ENCODE data around the gene TRIM69.
A peak's percentile ranks its signal among the peaks of the same experiment; 100 is the strongest.
"Not testable (repeated sequence)": the region's sequence is repeated elsewhere in the genome, so short reads cannot be mapped to it uniquely, and the experiment has no call there.

The TRIM69 gene

DNA sequence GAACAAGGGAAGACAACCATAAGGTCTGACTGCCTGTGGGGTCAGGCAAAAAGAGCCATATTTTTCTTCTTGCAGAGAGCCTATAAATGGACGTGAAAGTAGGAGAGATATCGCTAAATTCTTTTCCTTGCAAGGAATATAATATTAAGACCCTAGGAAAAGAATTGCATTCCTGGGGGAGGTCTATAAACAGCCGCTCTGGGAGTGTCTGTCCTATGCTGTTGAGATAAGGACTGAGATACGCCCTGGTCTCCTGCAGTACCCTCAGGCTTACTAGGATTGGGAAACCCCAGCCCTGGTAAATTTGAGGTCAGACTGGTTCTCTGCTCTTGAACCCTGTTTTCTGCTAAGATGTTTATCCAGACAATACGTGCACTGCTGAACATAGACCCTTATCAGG, 34.4 kb downstream of the TRIM69 start:
- H3K4me3 ChIP-seq (ENCODE audit: low read depth in 1 of 2, low read length in 2 of 2); H3K27ac ChIP-seq (ENCODE audit: low read length); H3K27me3 ChIP-seq (ENCODE audit: low read depth, low read length); H3K9me3 ChIP-seq (ENCODE audit: control insufficient read depth in 1 of 2, low read length in 2 of 2); H3K36me3 ChIP-seq (ENCODE audit: control insufficient read depth in 1 of 2, insufficient read depth in 2 of 2, low read length in 2 of 2); H3K4me1 ChIP-seq (ENCODE audit: control insufficient read depth in 1 of 2, insufficient read depth in 2 of 2, low read length in 2 of 2): not testable (repeated sequence)

DNA sequence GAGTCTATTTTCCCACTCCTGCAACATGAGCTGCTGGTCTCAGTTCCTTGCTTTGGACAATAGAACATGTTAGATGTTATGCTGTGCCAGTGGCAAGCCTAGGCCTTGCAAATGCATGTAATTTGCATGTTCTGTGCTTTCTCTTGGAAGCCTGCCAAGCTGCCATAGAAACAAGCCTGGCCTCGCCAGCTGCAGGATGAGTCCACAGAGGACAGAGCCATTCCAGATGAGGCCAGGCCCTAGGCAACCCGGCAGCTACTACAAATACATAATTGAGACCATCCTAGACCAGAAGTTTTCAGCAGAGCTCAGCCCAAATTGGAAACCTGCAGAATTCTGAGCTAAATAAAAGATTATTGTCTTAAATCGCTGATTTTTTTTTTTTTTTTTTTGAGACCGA, 39.6 kb downstream of the TRIM69 start:
- Histone ChIP-seq H3K4me1 (ENCODE audit: control insufficient read depth in 1 of 2, insufficient read depth in 2 of 2, low read length in 2 of 2) (no peaks in the 10 kb centered on the region), H3K9me3 (ENCODE audit: control insufficient read depth in 1 of 2, low read length in 2 of 2) (no peaks in the 10 kb centered on the region), H3K27ac (ENCODE audit: low read length) (no peak overlapping the region), H3K27me3 (ENCODE audit: low read depth, low read length) (no peaks in the 10 kb centered on the region), H3K36me3 (ENCODE audit: control insufficient read depth in 1 of 2, insufficient read depth in 2 of 2, low read length in 2 of 2) (no peaks in the 10 kb centered on the region), H3K4me3 (ENCODE audit: low read depth in 1 of 2, low read length in 2 of 2) (no peak overlapping the region)

DNA sequence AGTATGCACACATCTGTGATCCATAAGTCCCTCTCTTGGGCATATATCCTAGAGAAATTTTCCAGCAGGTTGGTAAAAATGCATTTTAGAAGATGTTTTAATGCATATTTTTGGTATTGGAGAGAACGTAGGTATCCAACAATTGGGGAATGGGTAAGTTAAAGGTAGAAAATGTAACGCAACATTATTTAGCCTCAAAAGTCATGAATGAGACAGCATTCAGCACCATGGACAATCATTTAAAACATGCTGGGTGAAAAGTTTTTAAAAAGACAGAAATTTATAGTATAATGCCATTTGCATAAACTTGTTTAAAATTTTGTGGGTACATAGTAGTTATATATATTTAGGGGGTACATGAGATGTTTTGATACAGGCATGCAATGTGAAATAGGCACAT, 43.4 kb downstream of the TRIM69 start:
- H3K9me3 ChIP-seq (ENCODE audit: control insufficient read depth in 1 of 2, low read length in 2 of 2), result no peaks in the 10 kb centered on the region
- H3K4me1 ChIP-seq (ENCODE audit: control insufficient read depth in 1 of 2, insufficient read depth in 2 of 2, low read length in 2 of 2), result no peaks in the 10 kb centered on the region
- H3K4me3 ChIP-seq (ENCODE audit: low read depth in 1 of 2, low read length in 2 of 2), result no peak overlapping the region
- H3K27me3 ChIP-seq (ENCODE audit: low read depth, low read length), result no peaks in the 10 kb centered on the region
- no peaks in the 10 kb centered on the region for H3K36me3 ChIP-seq (ENCODE audit: control insufficient read depth in 1 of 2, insufficient read depth in 2 of 2, low read length in 2 of 2)
- no peak overlapping the region for H3K27ac ChIP-seq (ENCODE audit: low read length)

DNA sequence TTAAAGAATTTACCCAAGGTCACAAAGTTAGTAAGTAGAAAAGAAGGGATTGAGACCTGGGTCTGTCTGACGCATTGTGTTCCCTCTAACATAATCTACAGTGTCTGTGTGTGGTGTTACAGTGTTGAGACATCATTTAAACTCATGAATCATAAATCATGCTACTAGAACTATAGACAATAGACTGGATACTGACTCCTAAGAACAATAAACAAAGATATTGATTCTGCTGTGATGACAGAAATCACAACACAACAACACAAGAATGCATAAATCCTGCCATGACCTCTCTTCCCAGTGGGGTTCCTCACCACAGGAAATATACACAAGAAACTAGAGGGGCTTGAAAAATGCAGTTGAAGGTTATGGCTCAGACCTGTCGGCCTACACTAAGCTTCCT, 44.3 kb downstream of the TRIM69 start:
- no peaks in the 10 kb centered on the region for H3K36me3 ChIP-seq (ENCODE audit: control insufficient read depth in 1 of 2, insufficient read depth in 2 of 2, low read length in 2 of 2)
- H3K4me3 ChIP-seq (ENCODE audit: low read depth in 1 of 2, low read length in 2 of 2), result no peak overlapping the region
- no peak overlapping the region for H3K27ac ChIP-seq (ENCODE audit: low read length)
- H3K9me3 ChIP-seq (ENCODE audit: control insufficient read depth in 1 of 2, low read length in 2 of 2), result no peaks in the 10 kb centered on the region
- H3K4me1 ChIP-seq (ENCODE audit: control insufficient read depth in 1 of 2, insufficient read depth in 2 of 2, low read length in 2 of 2), result no peaks in the 10 kb centered on the region
- H3K27me3 ChIP-seq (ENCODE audit: low read depth, low read length), result no peaks in the 10 kb centered on the region

DNA sequence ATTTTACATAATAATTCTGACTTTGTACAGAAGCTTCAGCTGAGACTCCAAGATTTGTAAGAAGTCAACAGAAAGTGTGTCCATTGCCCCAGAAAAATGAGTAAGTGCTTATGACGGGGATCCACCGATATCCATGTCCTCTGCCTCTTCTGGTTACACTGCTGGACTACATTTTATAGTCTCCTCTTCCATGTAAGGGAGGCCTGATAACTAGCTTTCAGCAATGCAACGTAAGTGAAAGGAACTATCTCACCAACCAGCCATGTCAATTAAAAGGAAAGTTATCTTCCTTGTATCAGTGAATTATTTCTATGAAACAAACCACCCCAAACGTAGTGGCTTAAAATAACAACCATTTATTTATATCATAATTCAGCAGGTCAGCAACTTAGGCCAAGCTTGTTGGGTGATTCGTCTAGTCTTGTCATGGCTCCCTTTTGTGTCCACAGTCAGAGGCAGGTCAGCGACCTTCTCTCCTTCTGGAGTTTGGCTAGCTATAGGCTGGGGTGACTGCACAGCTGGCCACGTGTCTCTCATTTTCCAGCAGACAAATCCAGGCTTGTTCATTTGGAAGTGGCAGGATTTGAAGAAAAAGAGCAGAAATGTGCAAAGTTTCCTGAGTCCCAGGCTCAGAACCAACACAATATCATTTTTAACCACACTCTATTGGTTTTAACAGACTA, 44.9 kb downstream of the TRIM69 start:
- H3K4me3 ChIP-seq (ENCODE audit: low read depth in 1 of 2, low read length in 2 of 2), result no peak overlapping the region
- no peaks in the 10 kb centered on the region for H3K4me1 ChIP-seq (ENCODE audit: control insufficient read depth in 1 of 2, insufficient read depth in 2 of 2, low read length in 2 of 2)
- H3K27me3 ChIP-seq (ENCODE audit: low read depth, low read length), result no peaks in the 10 kb centered on the region
- no peaks in the 10 kb centered on the region for H3K9me3 ChIP-seq (ENCODE audit: control insufficient read depth in 1 of 2, low read length in 2 of 2)
- H3K36me3 ChIP-seq (ENCODE audit: control insufficient read depth in 1 of 2, insufficient read depth in 2 of 2, low read length in 2 of 2), result no peaks in the 10 kb centered on the region
- no peak overlapping the region for H3K27ac ChIP-seq (ENCODE audit: low read length)

DNA sequence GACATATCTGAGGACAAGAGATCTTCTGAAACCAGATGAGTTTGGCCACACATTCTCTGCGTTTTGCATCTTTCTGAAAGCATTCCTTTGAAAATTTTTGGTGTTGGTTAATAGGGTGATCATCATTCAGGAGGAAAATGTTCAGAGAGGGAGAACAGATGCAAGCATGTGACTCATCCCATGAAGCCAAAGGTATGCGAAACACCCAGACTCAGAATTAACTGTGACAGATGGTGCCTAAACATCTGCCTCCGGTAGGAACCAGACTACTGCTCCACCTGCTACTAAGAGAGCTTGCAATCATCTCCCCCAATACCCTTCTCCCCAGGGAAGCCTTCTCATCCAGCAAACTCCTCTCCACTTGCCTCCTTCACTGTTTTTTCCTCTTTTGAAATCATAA, 46.2 kb downstream of the TRIM69 start:
- Histone ChIP-seq H3K27ac (ENCODE audit: low read length) (no peak overlapping the region), H3K4me1 (ENCODE audit: control insufficient read depth in 1 of 2, insufficient read depth in 2 of 2, low read length in 2 of 2) (no peaks in the 10 kb centered on the region), H3K27me3 (ENCODE audit: low read depth, low read length) (no peaks in the 10 kb centered on the region), H3K9me3 (ENCODE audit: control insufficient read depth in 1 of 2, low read length in 2 of 2) (no peaks in the 10 kb centered on the region), H3K4me3 (ENCODE audit: low read depth in 1 of 2, low read length in 2 of 2) (no peak overlapping the region), H3K36me3 (ENCODE audit: control insufficient read depth in 1 of 2, insufficient read depth in 2 of 2, low read length in 2 of 2) (no peaks in the 10 kb centered on the region)

DNA sequence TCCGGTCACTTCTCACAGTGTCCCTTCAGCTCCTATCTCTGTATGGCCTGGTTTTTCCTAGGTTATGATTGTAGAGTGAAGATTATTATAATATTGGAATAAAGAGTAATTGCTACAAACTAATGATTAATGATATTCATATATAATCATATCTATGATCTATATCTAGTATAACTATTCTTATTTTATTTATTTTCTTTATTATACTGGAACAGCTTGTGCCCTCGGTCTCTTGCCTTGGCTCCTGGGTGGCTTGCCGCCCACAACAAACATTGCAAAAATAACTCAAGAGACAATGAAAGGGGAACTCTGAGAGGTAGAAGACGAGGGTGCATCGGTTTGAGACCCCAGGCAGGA, 48.6 kb downstream of the TRIM69 start:
- not testable (repeated sequence) for H3K9me3 ChIP-seq (ENCODE audit: control insufficient read depth in 1 of 2, low read length in 2 of 2)

DNA sequence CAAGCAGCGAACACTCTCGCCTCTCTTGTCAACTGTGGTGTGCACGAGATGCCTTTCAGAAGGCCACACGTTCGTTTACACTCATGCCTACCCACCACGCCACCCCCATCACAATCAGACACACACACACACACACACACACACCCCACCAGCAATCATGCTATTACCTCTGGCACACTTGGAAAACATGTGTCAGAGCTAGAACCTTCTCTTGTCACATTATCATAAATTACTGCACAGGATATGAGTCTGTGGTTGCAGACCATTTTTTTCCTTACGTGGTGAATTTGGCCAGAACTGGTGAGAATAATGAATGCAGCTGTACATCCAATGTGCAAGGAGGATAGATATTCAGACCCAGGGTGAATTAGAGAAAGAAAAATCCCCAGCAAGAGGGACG, 52.4 kb downstream of the TRIM69 start:
- Histone ChIP-seq H3K4me3 (ENCODE audit: low read depth in 1 of 2, low read length in 2 of 2) (no peak overlapping the region), H3K27ac (ENCODE audit: low read length) (no peak overlapping the region), H3K4me1 (ENCODE audit: control insufficient read depth in 1 of 2, insufficient read depth in 2 of 2, low read length in 2 of 2) (no peaks in the 10 kb centered on the region), H3K9me3 (ENCODE audit: control insufficient read depth in 1 of 2, low read length in 2 of 2) (no peaks in the 10 kb centered on the region), H3K27me3 (ENCODE audit: low read depth, low read length) (no peaks in the 10 kb centered on the region), H3K36me3 (ENCODE audit: control insufficient read depth in 1 of 2, insufficient read depth in 2 of 2, low read length in 2 of 2) (no peaks in the 10 kb centered on the region)

More for the DNA sequence above, 48.6 kb downstream of the TRIM69 start:
- H3K27me3 ChIP-seq (ENCODE audit: low read depth, low read length); H3K4me1 ChIP-seq (ENCODE audit: control insufficient read depth in 1 of 2, insufficient read depth in 2 of 2, low read length in 2 of 2); H3K27ac ChIP-seq (ENCODE audit: low read length); H3K36me3 ChIP-seq (ENCODE audit: control insufficient read depth in 1 of 2, insufficient read depth in 2 of 2, low read length in 2 of 2): not testable (repeated sequence)
- peak overlapping the region; percentile 66 to 79 for H3K4me3 ChIP-seq (ENCODE audit: low read depth in 1 of 2, low read length in 2 of 2)

DNA sequence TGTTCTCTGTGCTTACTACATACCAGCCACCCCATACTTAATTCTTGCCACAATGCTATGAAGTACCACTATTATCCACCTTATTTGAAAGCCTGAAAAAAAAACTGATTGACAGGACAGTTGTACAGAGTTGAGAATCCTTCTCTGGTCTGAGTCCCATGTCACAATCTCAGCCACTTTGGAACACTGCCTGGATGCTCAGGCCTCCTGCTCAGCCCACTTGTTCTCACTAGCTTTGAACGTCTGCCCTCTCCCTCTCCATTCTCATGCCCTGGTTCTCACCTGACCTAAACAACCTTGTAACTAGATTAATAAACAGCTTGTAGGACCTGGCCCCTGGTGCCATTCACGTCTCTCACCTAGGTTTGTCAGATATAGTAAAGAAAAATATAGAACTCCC, 53.9 kb downstream of the TRIM69 start:
- Histone ChIP-seq H3K36me3 (ENCODE audit: control insufficient read depth in 1 of 2, insufficient read depth in 2 of 2, low read length in 2 of 2) (no peaks in the 10 kb centered on the region), H3K4me3 (ENCODE audit: low read depth in 1 of 2, low read length in 2 of 2) (no peak overlapping the region), H3K9me3 (ENCODE audit: control insufficient read depth in 1 of 2, low read length in 2 of 2) (no peaks in the 10 kb centered on the region), H3K27me3 (ENCODE audit: low read depth, low read length) (no peaks in the 10 kb centered on the region), H3K4me1 (ENCODE audit: control insufficient read depth in 1 of 2, insufficient read depth in 2 of 2, low read length in 2 of 2) (no peaks in the 10 kb centered on the region), H3K27ac (ENCODE audit: low read length) (no peak overlapping the region)

DNA sequence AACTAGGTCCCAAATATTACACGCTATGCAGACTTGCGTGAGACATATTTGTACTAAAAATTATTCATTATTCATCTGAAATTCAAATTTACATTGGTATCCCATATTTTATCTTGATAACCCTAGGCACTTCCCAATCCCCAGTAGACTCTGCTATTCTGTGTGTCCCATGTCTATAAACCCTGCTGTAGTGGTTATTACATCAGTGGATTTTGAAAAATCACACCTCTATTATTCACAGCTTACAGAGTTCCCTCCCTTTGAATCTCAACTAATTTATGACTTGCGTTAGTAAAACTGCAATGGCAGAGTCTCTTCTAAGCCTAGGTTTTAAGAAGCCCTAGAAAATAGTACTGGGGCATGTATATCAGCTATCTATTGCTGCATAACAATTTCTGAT, 54.3 kb downstream of the TRIM69 start:
- H3K9me3 ChIP-seq (ENCODE audit: control insufficient read depth in 1 of 2, low read length in 2 of 2), result no peaks in the 10 kb centered on the region
- H3K36me3 ChIP-seq (ENCODE audit: control insufficient read depth in 1 of 2, insufficient read depth in 2 of 2, low read length in 2 of 2), result no peaks in the 10 kb centered on the region
- H3K4me1 ChIP-seq (ENCODE audit: control insufficient read depth in 1 of 2, insufficient read depth in 2 of 2, low read length in 2 of 2), result no peaks in the 10 kb centered on the region
- H3K27me3 ChIP-seq (ENCODE audit: low read depth, low read length), result no peaks in the 10 kb centered on the region
- H3K4me3 ChIP-seq (ENCODE audit: low read depth in 1 of 2, low read length in 2 of 2), result no peak overlapping the region
- no peak overlapping the region for H3K27ac ChIP-seq (ENCODE audit: low read length)

DNA sequence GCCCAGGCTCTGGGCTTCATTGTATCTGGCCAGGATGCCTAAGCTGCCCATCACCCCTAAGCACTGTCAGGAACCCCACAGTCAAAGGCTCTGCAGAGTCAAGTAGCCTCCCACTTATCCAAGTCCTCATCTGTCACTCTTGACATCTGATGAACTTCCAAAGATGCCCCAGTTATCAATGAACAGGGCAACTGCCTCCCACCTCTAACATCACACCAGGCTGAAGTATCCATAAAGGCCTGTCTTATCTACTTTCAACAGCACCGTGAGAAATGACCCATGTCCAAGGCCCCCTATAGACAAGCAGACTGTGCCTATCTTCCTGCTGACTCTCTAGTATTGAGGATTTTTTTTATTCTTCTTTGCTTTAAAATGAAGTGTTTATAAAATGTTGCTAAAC, 56.4 kb downstream of the TRIM69 start:
- Histone ChIP-seq H3K36me3 (ENCODE audit: control insufficient read depth in 1 of 2, insufficient read depth in 2 of 2, low read length in 2 of 2) (no peaks in the 10 kb centered on the region), H3K27me3 (ENCODE audit: low read depth, low read length) (no peaks in the 10 kb centered on the region), H3K4me1 (ENCODE audit: control insufficient read depth in 1 of 2, insufficient read depth in 2 of 2, low read length in 2 of 2) (no peaks in the 10 kb centered on the region), H3K4me3 (ENCODE audit: low read depth in 1 of 2, low read length in 2 of 2) (no peak overlapping the region), H3K9me3 (ENCODE audit: control insufficient read depth in 1 of 2, low read length in 2 of 2) (no peaks in the 10 kb centered on the region), H3K27ac (ENCODE audit: low read length) (no peak overlapping the region)

DNA sequence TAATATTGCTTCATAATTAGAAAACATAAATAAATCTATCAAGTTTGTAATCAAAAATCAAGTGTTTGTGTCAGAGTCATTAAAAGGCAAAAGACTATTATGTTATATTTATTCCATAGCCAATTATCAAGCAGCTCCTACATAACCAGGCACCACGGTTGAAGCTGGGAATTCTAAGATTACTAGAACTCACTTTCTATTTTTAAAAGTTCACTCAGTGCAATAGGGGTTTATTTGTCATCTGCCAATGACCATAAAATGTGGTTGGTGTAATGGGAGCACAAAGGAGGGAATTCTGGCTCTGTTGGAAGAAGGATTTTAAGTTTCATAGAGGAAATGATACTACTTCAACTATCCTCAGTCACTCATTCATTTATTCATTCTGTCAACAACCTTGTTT, 57.7 kb downstream of the TRIM69 start:
- Histone ChIP-seq H3K27ac (ENCODE audit: low read length) (no peak overlapping the region), H3K4me1 (ENCODE audit: control insufficient read depth in 1 of 2, insufficient read depth in 2 of 2, low read length in 2 of 2) (no peaks in the 10 kb centered on the region), H3K9me3 (ENCODE audit: control insufficient read depth in 1 of 2, low read length in 2 of 2) (no peaks in the 10 kb centered on the region), H3K36me3 (ENCODE audit: control insufficient read depth in 1 of 2, insufficient read depth in 2 of 2, low read length in 2 of 2) (no peaks in the 10 kb centered on the region), H3K27me3 (ENCODE audit: low read depth, low read length) (no peaks in the 10 kb centered on the region), H3K4me3 (ENCODE audit: low read depth in 1 of 2, low read length in 2 of 2) (no peak overlapping the region)

All from muscle layer of duodenum (tissue), 2 donors.